OCI-LY1 (cell line): ENCODE results near the gene CBFA2T3.

Source experiments
- H2AFZ ChIP-seq: fragments of 200-600 bp; sonication (generic), shearing (Covaris generic); 2 replicates; pipeline ENCODE4 v1.6.0; 2014; ENCODE audit warnings: antibody characterized with exemption, mild to moderate bottlenecking, low read length
- H3F3A ChIP-seq: fragments of 200-600 bp; sonication (generic), shearing (Covaris generic); 2 replicates; pipeline ENCODE4 v1.6.0; 2014; ENCODE audit warnings: mild to moderate bottlenecking, antibody characterized with exemption, low read length, moderate library complexity; ENCODE audit not compliant: insufficient read depth
- H3K27ac ChIP-seq: fragments of 200-600 bp; sonication (generic); 2 replicates; pipeline ENCODE4 v1.5.1; 2014; ENCODE audit warnings: low read length, mixed run types, mild to moderate bottlenecking, low read depth; ENCODE audit not compliant: poor library complexity, severe bottlenecking
- H3K27me3 ChIP-seq: fragments of 200-600 bp; sonication (generic); 2 replicates; pipeline ENCODE4 v1.6.0; 2014; ENCODE audit warnings: antibody characterized with exemption, mild to moderate bottlenecking, low read length, moderate library complexity; ENCODE audit not compliant: insufficient read depth
- H3K36me3 ChIP-seq: fragments of 200-600 bp; sonication (generic); 2 replicates; pipeline ENCODE4 v1.6.1; 2014; ENCODE audit warnings: mild to moderate bottlenecking, antibody characterized with exemption, low read length, moderate library complexity, mixed read lengths; ENCODE audit not compliant: insufficient read depth
- H3K4me1 ChIP-seq: fragments of 200-600 bp; sonication (generic); 2 replicates; pipeline ENCODE4 v1.5.1; 2014; ENCODE audit warnings: mild to moderate bottlenecking, low read length, moderate library complexity; ENCODE audit not compliant: insufficient read depth, severe bottlenecking
- H3K4me2 ChIP-seq: fragments of 200-600 bp; sonication (generic), shearing (Covaris generic); 2 replicates; pipeline ENCODE4 v1.6.1; 2014; ENCODE audit warnings: low read length
- H3K4me3 ChIP-seq: fragments of 200-600 bp; sonication (generic); 2 replicates; pipeline ENCODE4 v1.5.1; 2014; ENCODE audit warnings: low read length, low read depth, mild to moderate bottlenecking, mixed read lengths; ENCODE audit not compliant: poor library complexity, severe bottlenecking
- H3K79me2 ChIP-seq: fragments of 200-600 bp; shearing (Covaris generic); 2 replicates; pipeline ENCODE4 v1.6.1; 2016; ENCODE audit warnings: mixed run types, low read length, mixed read lengths; ENCODE audit not compliant: insufficient read depth
- H3K9ac ChIP-seq: fragments of 200-600 bp; sonication (generic), shearing (Covaris generic); 2 replicates; pipeline ENCODE4 v1.6.1; 2014; ENCODE audit warnings: mild to moderate bottlenecking, low read length, mixed read lengths
- H3K9me2 ChIP-seq: fragments of 200-600 bp; sonication (generic), shearing (Covaris generic); 2 replicates; pipeline ENCODE4 v1.6.1; 2014; ENCODE audit warnings: low read depth, mild to moderate bottlenecking, low read length, mixed read lengths
- H3K9me3 ChIP-seq: fragments of 200-600 bp; shearing (Covaris generic); 2 replicates; pipeline ENCODE4 v1.6.1; 2014; ENCODE audit warnings: low read length, mixed read lengths
- H4K20me1 ChIP-seq: fragments of 200-600 bp; sonication (generic), shearing (Covaris generic); 2 replicates; pipeline ENCODE4 v1.6.0; 2016; ENCODE audit warnings: mild to moderate bottlenecking, low read length; ENCODE audit not compliant: insufficient read depth
- CTCF ChIP-seq: fragments of 200-600 bp; sonication (generic), shearing (Covaris generic); IDR thresholded peaks from 2 replicates; pipeline ENCODE4 v1.5.1; 2017; ENCODE audit warnings: mild to moderate bottlenecking, antibody characterized with exemption, low read length, moderate library complexity, mixed read lengths
- EZH2 ChIP-seq: fragments of 200-600 bp; sonication (generic), shearing (Covaris generic); IDR thresholded peaks from 2 replicates; pipeline ENCODE4 v1.8.0; 2017; ENCODE audit warnings: borderline replicate concordance, mixed run types, mild to moderate bottlenecking, antibody characterized with exemption, low read length, moderate library complexity, mixed read lengths

CBFA2T3 gene

GRCh38 chr16:88992351-88993165, 15.6 kb upstream of the CBFA2T3 start:
- Histone ChIP-seq H3K79me2 (no peaks in the 10 kb centered on the region), H3K27me3 (no peaks in the 10 kb centered on the region), H3K9me2 (no peaks in the 10 kb centered on the region), H3F3A (no peaks in the 10 kb centered on the region), H3K4me3 (peak overlapping the region; percentile 11), H3K9me3 (peaks cover 7% of the 10 kb centered on the region), H2AFZ (no peak overlapping the region), H4K20me1 (no peaks in the 10 kb centered on the region), H3K4me1 (peaks cover 79% of the 10 kb centered on the region), H3K9ac (peak overlapping the region; percentile 62), H3K4me2 (peak overlapping the region; percentile 51), H3K27ac (peak overlapping the region; percentile 99), H3K36me3 (no peaks in the 10 kb centered on the region; the same call in 1 of the 2 replicates)
- TF ChIP-seq CTCF (no peak), EZH2 (no peak)

GRCh38 chr16:88991813-88992350, 14.9 kb upstream of the CBFA2T3 start:
- peaks cover under 1% of the 10 kb centered on the region; the same call in 1 of the 2 replicates for H3K9me3 ChIP-seq

GRCh38 chr16:88989852-88990547, 13.0 kb upstream of the CBFA2T3 start:
- Histone ChIP-seq H3K79me2 (no peaks in the 10 kb centered on the region), H3F3A (no peaks in the 10 kb centered on the region), H2AFZ (no peak overlapping the region), H3K9ac (no peak overlapping the region; the same call in 1 of the 2 replicates), H3K9me2 (no peaks in the 10 kb centered on the region), H3K9me3 (no peaks in the 10 kb centered on the region), H3K27me3 (no peaks in the 10 kb centered on the region), H3K36me3 (no peaks in the 10 kb centered on the region), H3K4me1 (peaks cover 100% of the 10 kb centered on the region), H3K4me2 (no peak overlapping the region), H3K4me3 (no peak overlapping the region), H3K27ac (peak overlapping the region; percentile 99), H4K20me1 (no peaks in the 10 kb centered on the region)
- TF ChIP-seq CTCF (no peak), EZH2 (no peak)

More at GRCh38 chr16:88991813-88992350, 14.9 kb upstream of the CBFA2T3 start:
- Histone ChIP-seq H3K4me3 (no peak overlapping the region), H3K4me1 (peaks cover 86% of the 10 kb centered on the region), H4K20me1 (no peaks in the 10 kb centered on the region), H3K79me2 (no peaks in the 10 kb centered on the region), H3K9ac (peak overlapping the region; percentile 62; the same call in 1 of the 2 replicates), H3K4me2 (peak overlapping the region; percentile 4; the same call in 1 of the 2 replicates), H3F3A (no peaks in the 10 kb centered on the region), H2AFZ (no peak overlapping the region), H3K27ac (peak overlapping the region; percentile 99), H3K27me3 (no peaks in the 10 kb centered on the region), H3K9me2 (no peaks in the 10 kb centered on the region), H3K36me3 (no peaks in the 10 kb centered on the region)
- TF ChIP-seq CTCF: peak; percentile 37
- TF ChIP-seq EZH2: no peak
